ENCODE results near the gene CHRNB2. TPM values are rescaled to one million over a fixed set of nuclear protein-coding genes. Genes with fewer than 3 reads are reported as not detected.

CHRNB2 gene
- total and polyA plus RNA-seq, 2 donors (not counting 1 experiment from before 2014, with no cell fraction given): 0.02 TPM; not detected in 1

GRCh38 chr1:154594811-154595210, 27.2 kb downstream of the CHRNB2 start:
- Histone ChIP-seq H3K4me2 (ENCODE audit: extremely low read depth, insufficient read depth, low read length) (no peak overlapping the region), H3K27ac (ENCODE audit: insufficient read depth, low read length) (no peak overlapping the region), H3K9ac (ENCODE audit: insufficient read depth, low read length) (no peak overlapping the region), H3K4me1 (ENCODE audit: control insufficient read depth, extremely low read depth, insufficient read depth, low read length) (peaks cover 1% of the 10 kb centered on the region), H4K20me1 (ENCODE audit: control insufficient read depth, extremely low read depth, insufficient read depth, low read length) (no peaks in the 10 kb centered on the region), H3K27me3 (ENCODE audit: control insufficient read depth, insufficient read depth, low read length) (no peaks in the 10 kb centered on the region), H3K9me3 (ENCODE audit: control insufficient read depth, insufficient read depth, low read depth, low read length) (no peaks in the 10 kb centered on the region), H2AFZ (ENCODE audit: low read length) (no peak overlapping the region), H3K79me2 (ENCODE audit: control insufficient read depth, insufficient read depth, low read length) (peaks cover 6% of the 10 kb centered on the region), H3K36me3 (ENCODE audit: control insufficient read depth, insufficient read depth, low read length) (peaks cover 18% of the 10 kb centered on the region), H3K4me3 (replicated peaks in 1 of 4; ENCODE audit: control extremely low read depth in 1 of 4, insufficient read depth in 1 of 4, low read depth in 3 of 4, low read length in 4 of 4) (no peak overlapping the region)
- TF ChIP-seq CTCF (conservative IDR thresholded peaks at IDR 0.05 in 1 of 2, IDR thresholded peaks at IDR 0.05 in 1 of 2; ENCODE audit: low read depth in 1 of 2, low read length in 2 of 2): no peak
- no peak for TF ChIP-seq EZH2 (IDR thresholded peaks at IDR 0.05; ENCODE audit: low read length, missing control alignments)
- no peak for DNase-seq (ENCODE audit: low read depth in 2 of 2)

- H2AFZ ChIP-seq (ENCODE audit: low read length): no peak overlapping the region
- H3K4me2 ChIP-seq (ENCODE audit: extremely low read depth, insufficient read depth, low read length): no peak overlapping the region
- H3K9ac ChIP-seq (ENCODE audit: insufficient read depth, low read length): no peak overlapping the region
- peaks cover 2% of the 10 kb centered on the region for H3K4me1 ChIP-seq (ENCODE audit: control insufficient read depth, extremely low read depth, insufficient read depth, low read length)
- H3K27me3 ChIP-seq (ENCODE audit: control insufficient read depth, insufficient read depth, low read length): no peaks in the 10 kb centered on the region
- peak in 1 of 2 donors; percentile 58 for DNase-seq (ENCODE audit: low read depth in 2 of 2)
- no peaks in the 10 kb centered on the region for H3K9me3 ChIP-seq (ENCODE audit: control insufficient read depth, insufficient read depth, low read depth, low read length)
- peaks cover 9% of the 10 kb centered on the region for H3K79me2 ChIP-seq (ENCODE audit: control insufficient read depth, insufficient read depth, low read length)
- H3K27ac ChIP-seq (ENCODE audit: insufficient read depth, low read length): no peak overlapping the region
- no peak overlapping the region for H3K4me3 ChIP-seq (replicated peaks in 1 of 4; ENCODE audit: control extremely low read depth in 1 of 4, insufficient read depth in 1 of 4, low read depth in 3 of 4, low read length in 4 of 4)
- no peaks in the 10 kb centered on the region for H4K20me1 ChIP-seq (ENCODE audit: control insufficient read depth, extremely low read depth, insufficient read depth, low read length)
- TF ChIP-seq CTCF (conservative IDR thresholded peaks at IDR 0.05 in 1 of 2, IDR thresholded peaks at IDR 0.05 in 1 of 2; ENCODE audit: low read depth in 1 of 2, low read length in 2 of 2) (no peak), EZH2 (IDR thresholded peaks at IDR 0.05; ENCODE audit: low read length, missing control alignments) (no peak)
- H3K36me3 ChIP-seq (ENCODE audit: control insufficient read depth, insufficient read depth, low read length): peaks cover 15% of the 10 kb centered on the region
These were observed 28.0 kb downstream of the CHRNB2 start for GRCh38 chr1:154595621-154596020.

- no peak overlapping the region for H3K9ac ChIP-seq (ENCODE audit: insufficient read depth, low read length)
- H3K27ac ChIP-seq (ENCODE audit: insufficient read depth, low read length): no peak overlapping the region
- no peak overlapping the region for H2AFZ ChIP-seq (ENCODE audit: low read length)
- no peaks in the 10 kb centered on the region for H3K27me3 ChIP-seq (ENCODE audit: control insufficient read depth, insufficient read depth, low read length)
- H3K4me1 ChIP-seq (ENCODE audit: control insufficient read depth, extremely low read depth, insufficient read depth, low read length): peaks cover 2% of the 10 kb centered on the region
- no peak overlapping the region for H3K4me2 ChIP-seq (ENCODE audit: extremely low read depth, insufficient read depth, low read length)
- H3K4me3 ChIP-seq (replicated peaks in 1 of 4; ENCODE audit: control extremely low read depth in 1 of 4, insufficient read depth in 1 of 4, low read depth in 3 of 4, low read length in 4 of 4): no peak overlapping the region
- peak in 1 of 2 donors; percentile 53 for DNase-seq (ENCODE audit: low read depth in 2 of 2)
- H3K79me2 ChIP-seq (ENCODE audit: control insufficient read depth, insufficient read depth, low read length): peaks cover 43% of the 10 kb centered on the region
- no peaks in the 10 kb centered on the region for H3K9me3 ChIP-seq (ENCODE audit: control insufficient read depth, insufficient read depth, low read depth, low read length)
- peaks cover 26% of the 10 kb centered on the region for H3K36me3 ChIP-seq (ENCODE audit: control insufficient read depth, insufficient read depth, low read length)
- peaks cover 3% of the 10 kb centered on the region for H4K20me1 ChIP-seq (ENCODE audit: control insufficient read depth, extremely low read depth, insufficient read depth, low read length)
- TF ChIP-seq CTCF (conservative IDR thresholded peaks at IDR 0.05 in 1 of 2, IDR thresholded peaks at IDR 0.05 in 1 of 2; ENCODE audit: low read depth in 1 of 2, low read length in 2 of 2) (no peak), EZH2 (IDR thresholded peaks at IDR 0.05; ENCODE audit: low read length, missing control alignments) (no peak)
These were observed 31.5 kb downstream of the CHRNB2 start for GRCh38 chr1:154598871-154599635.
